ENCODE data around the gene UBE2J2. TPM values are rescaled to one million over a fixed set of nuclear protein-coding genes. Genes with fewer than 3 reads are reported as not detected.

The UBE2J2 gene
- total RNA-seq, 1 donor from 2014 or later, result 57.3 TPM

- no peak for DNase-seq
Observed at GRCh38 chr1:1210726-1211540, 62.7 kb downstream of the UBE2J2 start.

GRCh38 chr1:1208713-1209433, 64.8 kb downstream of the UBE2J2 start:
- no peak for DNase-seq

DNA sequence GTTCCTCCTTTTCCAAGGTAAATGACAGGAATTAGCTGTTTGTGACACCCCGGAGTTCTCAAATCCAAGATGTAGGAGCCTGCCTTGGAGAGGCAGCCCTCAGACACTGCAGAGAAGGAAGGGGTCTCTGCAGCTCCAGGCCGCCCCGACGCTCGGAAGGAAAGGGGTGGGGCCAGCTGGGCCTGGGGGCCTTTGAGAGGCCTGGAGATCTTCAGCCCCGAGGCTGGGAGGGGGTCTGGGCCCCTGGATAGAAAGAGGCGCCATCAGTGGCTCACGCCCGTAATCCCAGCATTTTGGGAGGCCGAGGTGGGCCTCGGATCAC, 66.1 kb downstream of the UBE2J2 start:
- DNase-seq, result no peak

DNA sequence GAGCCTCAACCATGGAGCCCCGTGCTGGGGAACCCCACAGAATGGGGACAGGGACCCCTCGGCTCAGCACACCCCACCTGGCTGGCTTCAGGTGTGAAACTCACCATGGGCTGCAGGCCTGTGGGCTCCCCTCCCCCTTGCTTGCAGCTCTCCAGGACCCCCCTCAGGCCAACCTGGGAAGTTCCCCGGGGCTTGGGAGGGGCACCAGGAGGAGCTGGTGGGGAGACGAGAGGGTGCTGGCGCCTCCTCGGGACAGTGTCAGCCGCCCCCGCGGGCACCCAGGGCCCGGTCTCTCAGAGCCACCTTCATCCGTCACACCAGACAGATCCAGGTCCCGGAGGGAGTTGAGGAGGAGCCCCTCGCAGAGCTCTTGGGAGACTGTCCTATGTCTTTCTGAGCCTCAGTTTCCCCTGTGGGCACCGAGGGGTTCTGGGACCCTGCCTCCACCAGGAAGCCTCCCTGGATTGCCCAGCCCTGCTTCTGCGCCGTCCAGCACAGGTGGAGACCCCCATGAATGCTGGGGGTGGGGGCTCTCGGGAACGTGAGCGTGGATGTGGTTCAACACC, 66.6 kb downstream of the UBE2J2 start:
- no peak for DNase-seq

GRCh38 chr1:1206376-1206965, 67.2 kb downstream of the UBE2J2 start, which contains the start of gene TNFRSF18:
Gene TNFRSF18 (minus strand): TSS chr1:1206592. CDS start chr1:1206571, 21 bp downstream.
- DNase-seq, result no peak

DNA sequence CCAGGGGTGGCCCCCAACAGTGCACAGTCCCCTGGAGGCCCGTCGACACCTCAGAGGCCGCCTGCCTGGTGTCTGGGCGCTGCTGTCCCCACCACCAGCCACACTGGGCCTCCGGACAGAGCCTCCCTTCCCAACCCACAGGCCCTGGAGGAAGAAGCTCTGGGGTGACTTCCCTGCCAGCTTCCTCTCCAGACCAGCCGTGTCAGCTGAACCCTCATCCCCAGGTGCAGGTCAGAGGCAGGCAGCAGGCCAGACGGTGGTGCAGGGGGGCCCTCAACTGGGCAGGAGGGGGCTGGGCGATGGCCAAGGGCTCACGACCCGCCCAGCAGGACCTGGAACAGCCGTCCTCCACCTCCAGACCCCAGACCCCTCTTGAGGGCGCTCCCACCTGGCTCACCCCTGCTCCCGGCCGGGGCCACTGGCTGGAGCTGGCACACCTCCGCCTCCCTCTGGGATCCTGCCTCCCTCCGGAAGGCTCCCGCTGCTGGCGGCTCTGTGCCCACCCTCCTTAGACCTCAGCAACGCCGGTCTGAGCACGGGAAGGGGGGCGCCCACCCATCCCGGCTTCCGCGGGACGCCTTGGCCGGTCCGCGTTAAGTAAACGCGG, 67.8 kb downstream of the UBE2J2 start:
- no peak for DNase-seq

GRCh38 chr1:1204998-1205768, 68.5 kb downstream of the UBE2J2 start:
- DNase-seq, result no peak

DNA sequence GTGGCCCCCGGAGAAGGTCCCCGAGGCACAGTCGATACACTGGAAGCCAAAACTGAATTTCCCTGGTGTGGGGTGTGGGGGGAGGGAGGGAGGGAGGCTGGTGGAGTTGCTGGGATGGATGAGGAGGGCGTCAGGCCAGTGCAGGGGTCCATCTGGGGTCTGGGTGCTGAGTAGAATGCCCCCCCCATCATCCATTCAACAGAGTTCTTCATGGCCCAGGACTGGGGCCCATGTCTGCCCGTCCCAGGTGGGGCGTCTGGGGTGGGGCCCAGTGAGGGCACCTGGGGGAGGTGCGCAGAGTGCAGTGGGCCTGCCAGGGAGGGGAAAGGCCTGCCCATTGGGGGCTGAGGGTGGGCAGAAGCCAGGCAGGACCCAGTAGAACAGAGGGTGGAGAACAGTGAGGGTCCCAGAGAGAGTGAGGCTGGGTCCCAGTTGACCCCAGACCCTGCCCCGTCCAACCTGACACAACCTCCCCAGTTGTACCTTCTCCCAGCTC, 69.2 kb downstream of the UBE2J2 start:
- DNase-seq, result no peak

Other genes starting within 250 kb of the UBE2J2 start
- gene RNF223, start 199.5 kb downstream of the UBE2J2 start, total RNA-seq, result not detected in 2 replicates
- gene C1orf159, start 157.8 kb downstream of the UBE2J2 start, total RNA-seq, result 11.4 and 11.7 TPM in 2 replicates
- not detected in 2 replicates for gene TTLL10, start 100.0 kb downstream of the UBE2J2 start, total RNA-seq
- gene TNFRSF18, start 67.3 kb downstream of the UBE2J2 start, total RNA-seq, result 1.0 TPM in 1 of 2 replicates, not detected in the other
- 1.8 and 4.8 TPM in 2 replicates for gene TNFRSF4, start 59.7 kb downstream of the UBE2J2 start, total RNA-seq
- gene SDF4, start 41.9 kb downstream of the UBE2J2 start, total RNA-seq, result 122 and 160 TPM in 2 replicates
- 36.1 and 46.6 TPM in 2 replicates for gene B3GALT6, start 41.6 kb downstream of the UBE2J2 start, total RNA-seq
- 0.17 and 0.56 TPM in 2 replicates for gene C1QTNF12, start 27.1 kb downstream of the UBE2J2 start, total RNA-seq
- 0.14 and 1.0 TPM in 2 replicates for gene SCNN1D, start 6.6 kb upstream of the UBE2J2 start, total RNA-seq
- 16.8 and 30.6 TPM in 2 replicates for gene ACAP3, start 34.1 kb upstream of the UBE2J2 start, total RNA-seq
- 11.1 and 13.7 TPM in 2 replicates for gene PUSL1, start 34.7 kb upstream of the UBE2J2 start, total RNA-seq
- gene INTS11, start 50.8 kb upstream of the UBE2J2 start, total RNA-seq, result 52.8 and 77.5 TPM in 2 replicates
- gene CPTP, start 50.9 kb upstream of the UBE2J2 start, total RNA-seq, result 21.6 and 33.3 TPM in 2 replicates
- 0.28 and 0.85 TPM in 2 replicates for gene TAS1R3, start 57.4 kb upstream of the UBE2J2 start, total RNA-seq
- gene DVL1, start 75.6 kb upstream of the UBE2J2 start, total RNA-seq, result 43.5 and 54.6 TPM in 2 replicates
- 0.56 and 1.7 TPM in 2 replicates for gene MXRA8, start 84.7 kb upstream of the UBE2J2 start, total RNA-seq
- 80.2 and 106 TPM in 2 replicates for gene AURKAIP1, start 101.4 kb upstream of the UBE2J2 start, total RNA-seq
- 71.1 and 183 TPM in 2 replicates for gene CCNL2, start 125.5 kb upstream of the UBE2J2 start, total RNA-seq
- 98.2 and 102 TPM in 2 replicates for gene MRPL20, start 133.4 kb upstream of the UBE2J2 start, total RNA-seq
- gene ANKRD65, start 147.4 kb upstream of the UBE2J2 start, total RNA-seq, result 0.28 and 0.51 TPM in 2 replicates
- 12.7 and 45.3 TPM in 2 replicates for gene VWA1, start 161.8 kb upstream of the UBE2J2 start, total RNA-seq
- gene ATAD3C, start 175.8 kb upstream of the UBE2J2 start, total RNA-seq, result 0.17 and 1.5 TPM in 2 replicates
- gene ATAD3B, start 197.9 kb upstream of the UBE2J2 start, total RNA-seq, result 15.0 and 21.7 TPM in 2 replicates
- 29.3 and 59.4 TPM in 2 replicates for gene ATAD3A, start 238.3 kb upstream of the UBE2J2 start, total RNA-seq

Measured in dermis blood vessel endothelial cell (primary cell).